DND-41 (cell line): Measurements from ENCODE around the gene CRB3.

Experiments
- ATAC-seq: fragments of 200-7000 bp; cut with Tn5 transposase; 3 replicates; pipeline ENCODE4 v1.9.1; 2021; ENCODE audit warnings: low read depth; ENCODE audit not compliant: insufficient read depth
- DNase-seq: peaks from one replicate; pipeline ENCODE4 v3.0.0-alpha.2; 2020
- H2AFZ ChIP-seq: 2 replicates; pipeline ENCODE4 v1.6.0; 2012; ENCODE audit warnings: low read depth, low read length
- H3K27ac ChIP-seq: 2 replicates; pipeline ENCODE4 v1.5.1; 2012; ENCODE audit warnings: low read length, inconsistent platforms
- H3K27me3 ChIP-seq: fragments of 200-600 bp; sonication (generic); 2 replicates; pipeline ENCODE4 v1.6.0; 2012; ENCODE audit warnings: low read length, mild to moderate bottlenecking, inconsistent platforms; ENCODE audit not compliant: insufficient read depth, poor library complexity
- H3K36me3 ChIP-seq: 2 replicates; pipeline ENCODE4 v1.5.1; 2012; ENCODE audit warnings: low read length, inconsistent platforms; ENCODE audit not compliant: insufficient read depth
- H3K4me1 ChIP-seq: 2 replicates; pipeline ENCODE4 v1.5.1; 2012; ENCODE audit warnings: mild to moderate bottlenecking, low read length; ENCODE audit not compliant: insufficient read depth
- H3K4me2 ChIP-seq: 2 replicates; pipeline ENCODE4 v1.6.0; 2012; ENCODE audit warnings: mild to moderate bottlenecking, moderate library complexity, low read length, inconsistent platforms; ENCODE audit not compliant: insufficient read depth
- H3K4me3 ChIP-seq, 2 experiments: fragments of 200-600 bp in 1 of 2; shearing (Covaris generic) in 1 of 2; 2 replicates each; pipeline ENCODE4 v1.5.1; 2012 to 2016; ENCODE audit warnings: inconsistent platforms in 2 of 2, low read length in 2 of 2, mild to moderate bottlenecking in 2 of 2, low read depth in 1 of 2, moderate library complexity in 1 of 2
- H3K79me2 ChIP-seq: 2 replicates; pipeline ENCODE4 v1.6.0; 2012; ENCODE audit warnings: low read length, inconsistent platforms; ENCODE audit not compliant: insufficient read depth
- H3K9ac ChIP-seq: 2 replicates; pipeline ENCODE4 v1.6.0; 2012; ENCODE audit warnings: low read depth, mild to moderate bottlenecking, inconsistent platforms, low read length, moderate library complexity
- H3K9me3 ChIP-seq: 2 replicates; pipeline ENCODE4 v1.5.1; 2012; ENCODE audit warnings: low read length, moderate library complexity, mild to moderate bottlenecking, inconsistent platforms; ENCODE audit not compliant: insufficient read depth, severe bottlenecking
- H4K20me1 ChIP-seq: 2 replicates; pipeline ENCODE4 v1.6.0; 2012; ENCODE audit warnings: low read length; ENCODE audit not compliant: insufficient read depth
- EZH2 ChIP-seq: IDR thresholded peaks from 3 replicates; pipeline ENCODE4 v1.6.1; 2012; ENCODE audit warnings: borderline replicate concordance, low read depth, mild to moderate bottlenecking, moderate library complexity, low read length, inconsistent platforms; ENCODE audit not compliant: severe bottlenecking
- TF ChIP-seq, protein P1 (sequence below): IDR thresholded peaks from 2 replicates; pipeline ENCODE4 v1.5.1; 2012; ENCODE audit warnings: borderline replicate concordance, low read length, moderate library complexity, mild to moderate bottlenecking; ENCODE audit not compliant: poor library complexity, severe bottlenecking; ENCODE audit errors: extremely low read depth

CRB3 gene

DNA sequence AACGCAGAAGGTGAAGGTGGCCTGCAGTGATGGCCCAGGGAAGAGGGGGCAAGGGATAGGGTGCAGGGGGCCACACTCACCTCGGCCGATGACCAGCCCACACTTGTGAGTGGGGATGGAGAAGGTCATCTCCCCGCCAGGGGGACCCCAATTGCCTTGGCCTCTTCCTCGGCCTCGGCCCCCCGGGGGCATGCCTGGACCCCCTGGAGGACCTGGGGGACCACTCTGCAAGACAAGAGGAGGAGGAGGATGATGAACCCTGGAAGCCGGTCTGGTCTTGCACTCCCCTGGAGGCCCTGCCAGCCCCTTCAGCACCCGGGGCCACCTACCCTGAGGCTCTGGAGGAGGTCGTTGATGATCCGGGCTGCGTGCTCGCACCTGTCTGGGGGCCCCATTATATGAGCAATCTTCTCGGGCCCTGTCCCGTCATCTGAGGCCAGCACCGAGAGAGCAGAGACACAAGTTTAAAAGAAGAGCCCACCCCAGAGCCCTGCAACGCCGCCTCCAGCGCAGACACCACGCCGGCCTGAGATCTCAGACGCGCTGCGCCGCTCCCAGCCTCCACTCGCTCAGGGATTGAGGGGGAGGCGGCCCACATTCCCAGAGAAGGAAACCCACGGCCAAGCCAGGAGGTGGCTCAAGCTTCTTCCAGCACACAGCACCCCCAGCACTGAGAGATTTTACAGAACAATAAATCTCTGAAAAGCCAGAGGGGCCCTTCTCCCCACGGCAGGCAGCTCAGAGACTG, 47.2 kb upstream of the CRB3 start:
- Histone ChIP-seq H3K4me2 (no peak overlapping the region), H3K79me2 (peaks cover 43% of the 10 kb centered on the region), H4K20me1 (peaks cover 87% of the 10 kb centered on the region), H3K36me3 (peaks cover 84% of the 10 kb centered on the region), H3K4me1 (peaks cover 6% of the 10 kb centered on the region), H2AFZ (no peak overlapping the region), H3K4me3 (no peak overlapping the region), H3K9ac (no peak overlapping the region), H3K27me3 (no peaks in the 10 kb centered on the region), H3K9me3 (no peaks in the 10 kb centered on the region), H3K27ac (no peak overlapping the region)
- no peak for ATAC-seq
- TF ChIP-seq, protein P1, sequence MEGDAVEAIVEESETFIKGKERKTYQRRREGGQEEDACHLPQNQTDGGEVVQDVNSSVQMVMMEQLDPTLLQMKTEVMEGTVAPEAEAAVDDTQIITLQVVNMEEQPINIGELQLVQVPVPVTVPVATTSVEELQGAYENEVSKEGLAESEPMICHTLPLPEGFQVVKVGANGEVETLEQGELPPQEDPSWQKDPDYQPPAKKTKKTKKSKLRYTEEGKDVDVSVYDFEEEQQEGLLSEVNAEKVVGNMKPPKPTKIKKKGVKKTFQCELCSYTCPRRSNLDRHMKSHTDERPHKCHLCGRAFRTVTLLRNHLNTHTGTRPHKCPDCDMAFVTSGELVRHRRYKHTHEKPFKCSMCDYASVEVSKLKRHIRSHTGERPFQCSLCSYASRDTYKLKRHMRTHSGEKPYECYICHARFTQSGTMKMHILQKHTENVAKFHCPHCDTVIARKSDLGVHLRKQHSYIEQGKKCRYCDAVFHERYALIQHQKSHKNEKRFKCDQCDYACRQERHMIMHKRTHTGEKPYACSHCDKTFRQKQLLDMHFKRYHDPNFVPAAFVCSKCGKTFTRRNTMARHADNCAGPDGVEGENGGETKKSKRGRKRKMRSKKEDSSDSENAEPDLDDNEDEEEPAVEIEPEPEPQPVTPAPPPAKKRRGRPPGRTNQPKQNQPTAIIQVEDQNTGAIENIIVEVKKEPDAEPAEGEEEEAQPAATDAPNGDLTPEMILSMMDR = no peak
- TF ChIP-seq EZH2 = no peak
- no peak for DNase-seq

DNA sequence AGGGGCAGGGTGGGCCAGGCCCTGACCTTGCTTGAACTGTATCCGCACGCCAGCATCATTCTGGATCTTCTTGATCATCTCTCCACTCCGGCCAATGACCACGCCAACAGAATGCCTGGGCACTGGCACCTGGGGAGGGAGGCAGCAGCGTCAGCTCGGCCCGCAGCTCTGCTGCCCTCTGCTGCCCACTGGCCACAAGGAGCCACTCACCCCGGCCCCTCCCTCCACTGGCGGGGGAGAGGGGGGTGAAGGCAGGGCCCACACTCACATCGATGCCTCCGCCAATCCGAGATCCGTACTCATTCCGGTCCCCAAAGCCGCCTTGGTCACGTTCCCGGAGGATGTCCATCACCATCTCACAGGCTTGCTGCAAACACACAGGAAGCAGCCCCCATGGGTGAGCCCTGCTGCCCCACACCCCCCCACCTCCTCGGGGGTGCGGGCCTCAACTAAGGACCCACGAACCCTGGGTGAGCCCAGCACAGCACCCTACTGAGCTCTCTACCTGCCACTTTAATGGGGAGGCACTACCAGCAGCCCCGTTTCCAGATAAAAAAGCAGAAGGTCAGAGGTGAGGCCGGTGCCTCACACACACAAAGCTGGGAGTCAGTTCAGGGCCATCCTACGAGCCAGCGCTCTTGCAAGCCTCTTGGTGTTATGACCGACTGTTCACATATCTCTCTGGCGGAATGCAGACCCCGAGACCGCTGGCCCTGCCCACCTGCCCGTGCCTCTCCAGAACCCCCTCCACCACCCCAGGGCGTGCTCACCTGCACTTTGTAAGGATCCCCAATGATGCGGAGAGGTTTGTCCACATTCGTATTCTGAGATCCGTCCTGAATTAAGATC, 46.1 kb upstream of the CRB3 start:
- Histone ChIP-seq H3K36me3 (peaks cover 92% of the 10 kb centered on the region), H3K4me2 (no peak overlapping the region), H4K20me1 (peaks cover 88% of the 10 kb centered on the region), H3K4me3 (no peak overlapping the region), H3K27ac (no peak overlapping the region), H3K9me3 (no peaks in the 10 kb centered on the region), H3K4me1 (peaks cover 17% of the 10 kb centered on the region), H3K79me2 (peaks cover 54% of the 10 kb centered on the region), H3K9ac (no peak overlapping the region), H2AFZ (no peak overlapping the region), H3K27me3 (no peaks in the 10 kb centered on the region)
- no peak for ATAC-seq
- DNase-seq = no peak
- TF ChIP-seq, protein P1 = peak; percentile 17
- no peak for TF ChIP-seq EZH2

DNA sequence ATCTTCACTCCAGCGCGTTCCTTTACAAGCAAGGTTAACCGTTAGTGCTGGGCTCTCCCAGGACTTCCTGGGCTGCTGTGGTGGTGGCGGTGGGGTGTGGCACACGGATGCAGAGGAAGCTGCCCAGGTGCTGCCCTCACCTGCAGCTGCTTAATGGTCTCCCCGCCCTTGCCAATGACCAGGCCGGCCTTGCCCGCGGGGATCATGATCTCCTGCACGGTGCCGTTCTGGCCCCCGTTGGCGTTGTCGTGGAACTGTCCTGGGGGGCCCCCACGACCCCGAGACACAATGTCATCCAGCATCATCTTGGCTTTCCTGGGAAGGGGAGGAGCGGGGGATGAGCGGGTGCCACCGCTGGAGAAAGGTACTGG, 45.5 kb upstream of the CRB3 start:
- ATAC-seq (no peak), DNase-seq (no peak)
- Histone ChIP-seq H3K79me2 (peaks cover 60% of the 10 kb centered on the region), H3K4me3 (no peak overlapping the region), H3K9ac (no peak overlapping the region), H3K27ac (no peak overlapping the region), H4K20me1 (peaks cover 94% of the 10 kb centered on the region), H2AFZ (no peak overlapping the region), H3K36me3 (peaks cover 98% of the 10 kb centered on the region), H3K4me1 (peaks cover 23% of the 10 kb centered on the region), H3K27me3 (no peaks in the 10 kb centered on the region), H3K4me2 (no peak overlapping the region), H3K9me3 (no peaks in the 10 kb centered on the region)
- TF ChIP-seq EZH2 = no peak
- TF ChIP-seq, protein P1 = no peak
